Naive B cell (primary cell): ENCODE measurements around the gene COQ2. TPM values are rescaled to one million over a fixed set of nuclear protein-coding genes. Genes with fewer than 3 reads are reported as not detected.
"Not testable (repeated sequence)": the region's sequence is repeated elsewhere in the genome, so short reads cannot be mapped to it uniquely, and the experiment has no call there.

Experiments used
- ATAC-seq, 2 donors: fragments of 150-1000 bp; cut with Tn5 transposase; 2 replicates each; pipeline ENCODE4 v1.10.0; 2021; ENCODE audit warnings: low read depth in 2 of 2, mild to moderate bottlenecking in 2 of 2, moderate library complexity in 2 of 2
- DNase-seq: peaks from one replicate; pipeline ENCODE4 v3.0.0; 2022
- H3K27ac Mint-ChIP-seq, 6 donors: one replicate each; pipeline ENCODE4 v1.8.0; 2020 to 2022; ENCODE audit warnings: mild to moderate bottlenecking in 6 of 6, mixed read lengths in 6 of 6, moderate library complexity in 5 of 6, inconsistent platforms in 2 of 6
- H3K27me3 Mint-ChIP-seq, 3 donors: one replicate each; pipeline ENCODE4 v1.8.0; 2021 to 2022; ENCODE audit warnings: mixed read lengths in 3 of 3, mild to moderate bottlenecking in 1 of 3
- H3K36me3 Mint-ChIP-seq, 2 donors: one replicate each; pipeline ENCODE4 v1.8.0; 2020 to 2022; ENCODE audit warnings: mixed read lengths in 2 of 2, inconsistent platforms in 1 of 2, mild to moderate bottlenecking in 1 of 2
- H3K4me1 Mint-ChIP-seq, 3 donors: one replicate each; pipeline ENCODE4 v1.8.0; 2020 to 2022; ENCODE audit warnings: mixed read lengths in 3 of 3, inconsistent platforms in 1 of 3, mild to moderate bottlenecking in 1 of 3, moderate library complexity in 1 of 3
- H3K4me3 Mint-ChIP-seq, 8 donors: one replicate each; pipeline ENCODE4 v1.8.0; 2020 to 2022; ENCODE audit warnings: mild to moderate bottlenecking in 8 of 8, mixed read lengths in 8 of 8, moderate library complexity in 8 of 8, inconsistent platforms in 2 of 8
- H3K9me3 Mint-ChIP-seq, 7 donors: one replicate each; pipeline ENCODE4 v1.8.0; 2020 to 2022; ENCODE audit warnings: mixed read lengths in 7 of 7, mild to moderate bottlenecking in 5 of 7, inconsistent platforms in 2 of 7, moderate library complexity in 1 of 7
- polyA plus RNA-seq, 6 donors: library from polyadenylated mRNA; unstranded; fragments of 300-500 nt; fragmentation: Illumina TruSeq; gene quantifications; one replicate each; pipeline ENCODE4 v1.2.3, GENCODE V29; 2021; ENCODE audit warnings: low read depth in 6 of 6

The COQ2 gene
- polyA plus RNA-seq, 6 donors from 2014 or later, result 3.2 to 12.4 (median 11.5) TPM

DNA sequence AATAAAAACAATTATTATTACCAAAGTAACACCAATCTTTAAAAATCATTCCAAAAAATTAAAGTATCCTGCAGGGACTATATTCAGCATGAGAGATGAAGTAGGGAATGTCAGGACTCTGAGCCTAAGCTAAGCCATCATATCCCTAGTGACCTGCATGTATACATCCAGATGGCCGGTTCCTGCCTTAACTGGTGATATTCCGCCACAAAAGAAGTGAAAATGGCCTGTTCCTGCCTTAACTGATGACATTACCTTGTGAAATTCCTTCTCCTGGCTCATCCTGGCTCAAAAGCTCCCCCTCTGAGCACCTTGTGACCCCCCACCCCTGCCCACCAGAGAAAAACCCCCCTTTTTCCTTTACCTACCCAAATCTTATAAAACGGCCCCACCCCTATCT, 50.2 kb downstream of the COQ2 start:
- H3K4me3 Mint-ChIP-seq, DNase-seq: not testable (repeated sequence)
- peaks cover 32 to 48% (median 34%) of the 10 kb centered on the region in 3 donors for H3K4me1 Mint-ChIP-seq

DNA sequence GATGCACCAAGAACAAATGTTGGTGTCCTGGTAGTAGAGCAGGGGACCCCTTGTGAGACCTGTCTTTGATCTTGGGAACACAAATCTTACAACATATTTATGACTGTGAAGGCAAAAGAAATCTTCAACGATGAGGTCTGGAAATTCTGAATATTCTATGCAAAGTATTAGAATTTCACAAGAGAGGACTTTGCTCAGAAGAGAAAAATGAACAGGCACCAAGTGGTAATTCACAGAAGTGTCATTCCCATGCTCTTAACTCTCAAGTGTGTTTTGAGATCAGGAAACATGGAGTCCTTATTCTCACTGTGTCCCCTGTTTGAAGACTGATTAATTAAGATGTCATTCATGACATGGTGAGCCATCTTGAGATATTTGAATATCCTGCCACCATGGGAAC, 52.5 kb downstream of the COQ2 start:
- H3K36me3 Mint-ChIP-seq, result no peaks in the 10 kb centered on the region

More for the DNA sequence above, 50.2 kb downstream of the COQ2 start:
- not testable (repeated sequence) for H3K9me3 Mint-ChIP-seq, ATAC-seq, H3K36me3 Mint-ChIP-seq, H3K27me3 Mint-ChIP-seq
- H3K27ac Mint-ChIP-seq, result peak overlapping the region in 1 of 6 donors; percentile 33

DNA sequence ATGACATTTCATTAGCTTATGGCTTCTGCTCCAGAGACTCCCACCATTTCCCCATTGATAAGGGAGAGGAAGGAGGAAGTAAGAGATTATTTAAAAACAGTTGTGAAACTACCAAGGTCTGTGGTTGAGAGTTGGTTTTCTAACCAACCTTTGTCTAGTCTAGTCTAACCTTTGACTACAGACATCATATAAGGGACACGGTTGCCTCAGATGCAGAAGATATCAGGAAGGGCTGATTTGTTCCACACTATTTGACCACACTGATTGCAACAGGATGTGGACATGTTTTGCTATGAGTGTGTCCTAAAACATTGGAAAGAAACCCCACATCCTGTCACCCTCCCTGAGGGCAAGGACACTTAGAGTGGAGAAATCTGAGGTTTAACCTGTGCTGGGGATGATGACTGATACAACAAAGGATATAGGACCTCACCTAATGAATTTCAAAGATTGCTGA, 53.0 kb downstream of the COQ2 start:
- peak; percentile 89 to 90 for ATAC-seq
- Mint-ChIP-seq H3K9me3 (peaks cover 0 to 5% (median 0%) of the 10 kb centered on the region in 7 donors), H3K4me3 (peak overlapping the region in 5 of 8 donors; percentile 39 to 79 (median 57)), H3K4me1 (peaks cover 37 to 48% (median 38%) of the 10 kb centered on the region in 3 donors), H3K27ac (peak overlapping the region in 4 of 6 donors; percentile 65 to 94 (median 80)), H3K36me3 (no peaks in the 10 kb centered on the region), H3K27me3 (no peaks in the 10 kb centered on the region)
- DNase-seq, result peak; percentile 34

More for the DNA sequence above, 52.5 kb downstream of the COQ2 start:
- Mint-ChIP-seq H3K4me3 (peak overlapping the region in 5 of 8 donors; percentile 39 to 79 (median 57)), H3K4me1 (peaks cover 33 to 48% (median 34%) of the 10 kb centered on the region in 3 donors), H3K27me3 (no peaks in the 10 kb centered on the region), H3K27ac (peak overlapping the region in 4 of 6 donors; percentile 65 to 94 (median 80)), H3K9me3 (peaks cover 0 to 5% (median 0%) of the 10 kb centered on the region in 7 donors)
- DNase-seq (no peak), ATAC-seq (no peak)

GRCh38 chr4:83230928-83231327, 53.7 kb downstream of the COQ2 start:
- no peaks in the 10 kb centered on the region for H3K36me3 Mint-ChIP-seq
- ATAC-seq, result peak; percentile 28 to 54
- H3K4me1 Mint-ChIP-seq, result peaks cover 40 to 45% (median 40%) of the 10 kb centered on the region in 3 donors
- peaks cover 0 to 5% (median 0%) of the 10 kb centered on the region in 7 donors for H3K9me3 Mint-ChIP-seq
- peak overlapping the region in 5 of 8 donors; percentile 39 to 79 (median 57) for H3K4me3 Mint-ChIP-seq
- peak overlapping the region in 4 of 6 donors; percentile 75 to 94 (median 86) for H3K27ac Mint-ChIP-seq
- H3K27me3 Mint-ChIP-seq, result no peaks in the 10 kb centered on the region
- DNase-seq, result no peak

DNA sequence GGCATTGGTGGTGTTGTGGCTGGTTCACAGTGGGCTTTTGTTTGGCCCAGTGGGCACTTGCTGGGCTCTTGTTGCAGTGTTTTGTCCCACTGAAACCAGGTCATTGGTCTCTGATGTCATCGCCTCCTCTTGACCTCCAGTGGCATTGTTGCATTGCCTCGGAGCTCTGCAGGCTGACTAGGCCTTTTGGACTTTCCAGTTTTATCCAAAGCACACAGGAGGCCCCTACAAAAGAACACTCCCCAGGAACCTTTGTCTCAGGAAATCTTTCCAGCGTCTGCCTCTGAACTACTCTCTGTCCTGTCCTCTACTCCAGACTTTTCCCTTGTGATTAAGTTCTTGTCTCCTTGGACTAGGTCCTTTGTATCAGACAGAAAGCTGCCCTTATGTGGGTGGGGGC, 54.8 kb downstream of the COQ2 start:
- no peak for ATAC-seq
- no peak for DNase-seq
- H3K27ac Mint-ChIP-seq, result peak overlapping the region in 2 of 6 donors; percentile 36 to 44
- no peaks in the 10 kb centered on the region for H3K27me3 Mint-ChIP-seq
- peaks cover 33 to 38% (median 35%) of the 10 kb centered on the region in 3 donors for H3K4me1 Mint-ChIP-seq
- H3K4me3 Mint-ChIP-seq, result peak overlapping the region in 1 of 8 donors; percentile 44
- peaks cover 0 to 5% (median 0%) of the 10 kb centered on the region in 7 donors for H3K9me3 Mint-ChIP-seq
- no peaks in the 10 kb centered on the region for H3K36me3 Mint-ChIP-seq

- ATAC-seq (no peak), DNase-seq (no peak)
- Mint-ChIP-seq H3K4me1 (peaks cover 36 to 43% (median 40%) of the 10 kb centered on the region in 3 donors), H3K9me3 (peaks cover 0 to 5% (median 0%) of the 10 kb centered on the region in 7 donors), H3K36me3 (no peaks in the 10 kb centered on the region), H3K27ac (peak overlapping the region in 1 of 6 donors; percentile 11), H3K27me3 (no peaks in the 10 kb centered on the region), H3K4me3 (no peak overlapping the region)
Measured at GRCh38 chr4:83228231-83228630, 56.4 kb downstream of the COQ2 start.

DNA sequence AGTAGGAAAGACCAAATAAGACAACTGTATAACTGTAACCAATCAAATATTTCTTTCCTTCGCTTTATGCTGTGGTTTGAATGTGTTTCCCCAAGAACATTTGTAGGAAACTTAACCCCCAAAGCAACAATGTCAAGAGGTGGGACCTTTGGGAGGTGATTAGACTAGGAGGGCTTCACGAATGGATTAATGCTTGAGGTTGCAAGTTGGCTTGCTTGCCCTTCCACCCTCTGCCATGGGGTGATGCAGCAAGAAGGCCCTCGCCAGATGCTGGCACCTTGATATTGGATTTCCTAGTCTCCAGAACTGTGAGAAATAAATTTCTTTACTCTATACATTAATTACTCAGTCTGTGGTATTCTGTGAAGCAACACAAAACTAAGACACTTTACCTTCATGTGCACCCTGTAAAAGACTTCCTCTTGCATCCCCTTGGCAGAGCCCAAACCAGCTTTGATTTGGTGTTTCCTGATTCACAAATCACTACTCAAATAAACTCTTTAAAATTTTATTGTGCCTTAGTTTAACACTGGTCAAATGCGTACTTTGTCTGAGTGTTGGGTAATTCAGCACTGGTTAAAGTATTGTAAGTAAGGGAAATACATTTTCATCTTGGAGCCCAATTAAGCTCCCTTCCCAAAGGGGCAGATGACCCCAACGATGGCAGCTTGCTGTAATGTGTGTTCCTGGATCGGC, 59.9 kb downstream of the COQ2 start:
- H3K27me3 Mint-ChIP-seq, result no peaks in the 10 kb centered on the region
- no peak overlapping the region for H3K4me3 Mint-ChIP-seq
- peak overlapping the region in 2 of 6 donors; percentile 21 to 35 for H3K27ac Mint-ChIP-seq
- ATAC-seq (no peak), DNase-seq (no peak)
- H3K4me1 Mint-ChIP-seq, result peaks cover 43 to 49% (median 47%) of the 10 kb centered on the region in 3 donors
- H3K36me3 Mint-ChIP-seq, result no peaks in the 10 kb centered on the region
- no peaks in the 10 kb centered on the region for H3K9me3 Mint-ChIP-seq

- Mint-ChIP-seq H3K36me3 (no peaks in the 10 kb centered on the region), H3K27me3 (no peaks in the 10 kb centered on the region), H3K4me3 (peak overlapping the region in 1 of 8 donors; percentile 5), H3K27ac (peak overlapping the region in 3 of 6 donors; percentile 47 to 90 (median 81)), H3K4me1 (peaks cover 51 to 58% (median 56%) of the 10 kb centered on the region in 3 donors), H3K9me3 (no peaks in the 10 kb centered on the region)
- ATAC-seq (no peak), DNase-seq (no peak)
Measured at GRCh38 chr4:83223781-83224180, 60.8 kb downstream of the COQ2 start.

GRCh38 chr4:83221897-83222441, 62.6 kb downstream of the COQ2 start:
- peak in 1 of 2 donors; percentile 4 for ATAC-seq

GRCh38 chr4:83219344-83220331, 65.0 kb downstream of the COQ2 start:
- ATAC-seq (no peak), DNase-seq (peak; percentile 46)
- no peaks in the 10 kb centered on the region for H3K27me3 Mint-ChIP-seq
- no peaks in the 10 kb centered on the region for H3K36me3 Mint-ChIP-seq
- H3K9me3 Mint-ChIP-seq, result no peaks in the 10 kb centered on the region
- peak overlapping the region; percentile 9 to 90 (median 74) for H3K4me3 Mint-ChIP-seq
- peak overlapping the region; percentile 83 to 96 (median 92) for H3K27ac Mint-ChIP-seq
- H3K4me1 Mint-ChIP-seq, result peaks cover 59 to 89% (median 84%) of the 10 kb centered on the region in 3 donors

More at GRCh38 chr4:83221897-83222441, 62.6 kb downstream of the COQ2 start:
- H3K27me3 Mint-ChIP-seq, result no peaks in the 10 kb centered on the region
- H3K4me1 Mint-ChIP-seq, result peaks cover 56 to 75% (median 69%) of the 10 kb centered on the region in 3 donors
- DNase-seq, result peak; percentile 45
- H3K4me3 Mint-ChIP-seq, result peak overlapping the region in 5 of 8 donors; percentile 58 to 74 (median 69)
- H3K36me3 Mint-ChIP-seq, result no peaks in the 10 kb centered on the region
- peak overlapping the region; percentile 72 to 92 (median 78) for H3K27ac Mint-ChIP-seq
- no peaks in the 10 kb centered on the region for H3K9me3 Mint-ChIP-seq

DNA sequence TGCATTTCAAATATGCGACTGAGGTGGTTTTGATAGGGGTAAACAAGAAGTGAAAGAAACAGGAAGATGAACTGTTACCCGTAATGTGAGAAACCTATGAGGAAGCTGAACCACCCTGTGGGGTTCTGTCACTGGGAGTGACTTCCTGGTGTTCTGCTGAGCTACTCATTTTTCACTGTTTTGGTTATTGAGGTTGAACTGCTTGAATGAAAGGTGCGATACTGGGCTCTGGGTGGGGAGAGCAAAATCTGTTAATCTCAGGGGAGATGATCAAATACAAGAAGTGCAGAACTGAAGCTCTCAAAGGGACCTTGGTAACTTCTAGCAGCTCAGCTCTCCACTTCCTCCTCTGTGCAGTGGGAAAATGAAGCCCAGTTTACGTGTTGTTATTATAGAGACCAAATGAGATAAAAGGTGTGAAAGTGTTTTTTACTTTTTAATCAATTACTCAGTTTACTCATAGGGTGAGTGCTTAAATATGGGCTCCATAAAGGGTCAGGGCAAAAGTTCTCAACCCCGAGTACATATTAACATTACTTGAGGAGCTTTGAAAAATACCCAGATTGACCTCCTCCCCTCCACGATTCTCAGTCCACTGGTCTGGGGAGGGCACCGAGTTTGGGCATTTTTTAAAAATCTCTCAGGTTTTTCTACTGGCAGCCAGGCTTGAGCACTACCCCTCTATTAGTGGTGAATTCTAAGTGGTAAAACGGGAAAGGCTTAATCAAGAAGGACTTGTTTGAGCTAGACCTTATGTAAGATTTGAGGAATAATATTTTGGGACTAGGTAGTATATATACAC, 66.7 kb downstream of the COQ2 start:
- ATAC-seq, result peak; percentile 93 to 95
- Mint-ChIP-seq H3K4me3 (peak overlapping the region; percentile 8 to 90 (median 66)), H3K4me1 (peaks cover 62 to 94% (median 84%) of the 10 kb centered on the region in 3 donors), H3K36me3 (peaks cover 0 to 9% of the 10 kb centered on the region in 2 donors), H3K27me3 (no peaks in the 10 kb centered on the region), H3K27ac (peak overlapping the region; percentile 83 to 96 (median 95)), H3K9me3 (peaks cover 0 to 6% (median 2%) of the 10 kb centered on the region in 7 donors)
- peak; percentile 92 for DNase-seq
